ENCODE data around the gene AGR2.

AGR2 gene

DNA sequence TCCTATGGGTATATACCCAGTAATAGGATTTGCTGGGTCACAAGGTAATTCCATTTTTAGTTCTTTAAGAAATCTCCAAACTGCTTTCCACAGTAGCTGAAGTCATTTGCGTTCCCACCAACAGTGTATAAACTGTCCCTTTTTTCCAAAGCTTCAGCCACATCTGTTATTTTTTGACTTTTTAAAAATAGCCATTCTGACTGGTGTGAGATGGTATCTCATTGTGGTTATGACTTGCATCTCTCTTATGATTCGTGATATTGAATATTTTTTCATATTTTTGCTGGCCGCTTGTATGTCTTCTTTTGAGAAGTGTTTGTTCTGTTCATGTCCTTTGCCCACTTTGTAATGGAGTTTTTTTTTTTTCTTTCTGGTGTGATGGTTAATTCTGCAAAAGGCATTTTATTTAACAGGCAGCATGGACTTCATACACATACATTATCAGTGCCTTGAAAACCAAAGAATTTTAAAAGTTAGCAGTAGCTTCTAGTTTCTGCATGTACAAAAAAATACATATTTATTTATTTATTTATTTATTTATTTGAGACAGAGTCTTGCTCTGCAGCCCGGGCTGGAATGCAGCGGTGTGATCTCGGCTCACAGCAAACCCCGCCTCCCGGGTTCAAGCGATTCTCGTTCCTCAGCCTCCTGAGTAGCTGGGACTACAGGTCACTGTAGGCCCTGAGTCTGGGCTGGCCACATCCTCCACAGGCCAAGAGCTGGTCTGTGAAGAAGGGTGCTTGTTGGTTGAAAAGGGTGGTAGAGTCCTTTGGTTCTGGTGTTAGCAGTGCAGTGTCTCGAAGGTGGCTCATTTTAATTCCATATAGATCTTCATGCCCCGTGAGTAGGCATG lies 44.7 kb upstream of the AGR2 start:
- TF ChIP-seq, protein P1, sequence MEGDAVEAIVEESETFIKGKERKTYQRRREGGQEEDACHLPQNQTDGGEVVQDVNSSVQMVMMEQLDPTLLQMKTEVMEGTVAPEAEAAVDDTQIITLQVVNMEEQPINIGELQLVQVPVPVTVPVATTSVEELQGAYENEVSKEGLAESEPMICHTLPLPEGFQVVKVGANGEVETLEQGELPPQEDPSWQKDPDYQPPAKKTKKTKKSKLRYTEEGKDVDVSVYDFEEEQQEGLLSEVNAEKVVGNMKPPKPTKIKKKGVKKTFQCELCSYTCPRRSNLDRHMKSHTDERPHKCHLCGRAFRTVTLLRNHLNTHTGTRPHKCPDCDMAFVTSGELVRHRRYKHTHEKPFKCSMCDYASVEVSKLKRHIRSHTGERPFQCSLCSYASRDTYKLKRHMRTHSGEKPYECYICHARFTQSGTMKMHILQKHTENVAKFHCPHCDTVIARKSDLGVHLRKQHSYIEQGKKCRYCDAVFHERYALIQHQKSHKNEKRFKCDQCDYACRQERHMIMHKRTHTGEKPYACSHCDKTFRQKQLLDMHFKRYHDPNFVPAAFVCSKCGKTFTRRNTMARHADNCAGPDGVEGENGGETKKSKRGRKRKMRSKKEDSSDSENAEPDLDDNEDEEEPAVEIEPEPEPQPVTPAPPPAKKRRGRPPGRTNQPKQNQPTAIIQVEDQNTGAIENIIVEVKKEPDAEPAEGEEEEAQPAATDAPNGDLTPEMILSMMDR (conservative IDR thresholded peaks at IDR 0.05; ENCODE audit: low read depth, low read length): no peak
- Histone ChIP-seq H3K36me3 (ENCODE audit: insufficient read depth) (no peaks in the 10 kb centered on the region), H3K9ac (no peak overlapping the region), H3K4me1 (ENCODE audit: low read depth, poor library complexity, severe bottlenecking) (no peaks in the 10 kb centered on the region), H3K79me2 (ENCODE audit: insufficient read depth, low read depth) (no peaks in the 10 kb centered on the region), H4K20me1 (ENCODE audit: insufficient read depth) (no peaks in the 10 kb centered on the region), H2AFZ (ENCODE audit: low read depth) (no peak overlapping the region), H3K4me2 (no peak overlapping the region), H3K4me3 (IDR thresholded peaks at IDR 0.05; ENCODE audit: insufficient read depth, low read depth, low read length) (no peak overlapping the region), H3K27ac (no peak overlapping the region), H3K27me3 (ENCODE audit: insufficient read depth, low read depth) (no peaks in the 10 kb centered on the region)

DNA sequence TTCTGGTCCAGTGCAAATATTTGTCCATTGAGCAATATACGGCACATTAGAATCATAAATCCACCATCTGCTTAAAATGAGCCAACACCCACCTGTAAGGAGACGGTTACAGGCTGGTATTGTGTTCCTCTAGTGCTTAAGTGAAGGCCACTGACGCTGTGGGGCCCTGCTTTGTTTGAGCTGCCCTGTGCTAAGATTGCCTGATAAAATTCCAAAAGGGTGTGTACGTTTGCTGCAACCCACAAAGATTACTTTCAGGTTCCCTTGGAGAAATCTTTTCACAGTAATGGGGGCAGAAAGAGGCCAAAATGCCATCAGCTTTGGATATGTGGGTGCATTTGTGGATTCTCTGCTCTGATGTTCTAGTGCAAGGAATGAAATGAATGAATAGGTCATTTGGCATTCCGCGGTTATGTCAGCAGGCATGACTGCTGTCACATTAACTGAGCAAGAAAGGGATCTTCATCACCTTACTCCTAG lies 42.6 kb upstream of the AGR2 start:
- Histone ChIP-seq H3K4me3 (IDR thresholded peaks at IDR 0.05; ENCODE audit: insufficient read depth, low read depth, low read length) (no peak overlapping the region), H2AFZ (ENCODE audit: low read depth) (no peak overlapping the region), H3K9ac (no peak overlapping the region), H3K4me1 (ENCODE audit: low read depth, poor library complexity, severe bottlenecking) (no peaks in the 10 kb centered on the region), H3K36me3 (ENCODE audit: insufficient read depth) (no peaks in the 10 kb centered on the region), H3K27me3 (ENCODE audit: insufficient read depth, low read depth) (no peaks in the 10 kb centered on the region), H4K20me1 (ENCODE audit: insufficient read depth) (no peaks in the 10 kb centered on the region), H3K79me2 (ENCODE audit: insufficient read depth, low read depth) (no peaks in the 10 kb centered on the region), H3K4me2 (no peak overlapping the region), H3K27ac (no peak overlapping the region)
- TF ChIP-seq, protein P1 (conservative IDR thresholded peaks at IDR 0.05; ENCODE audit: low read depth, low read length): no peak

DNA sequence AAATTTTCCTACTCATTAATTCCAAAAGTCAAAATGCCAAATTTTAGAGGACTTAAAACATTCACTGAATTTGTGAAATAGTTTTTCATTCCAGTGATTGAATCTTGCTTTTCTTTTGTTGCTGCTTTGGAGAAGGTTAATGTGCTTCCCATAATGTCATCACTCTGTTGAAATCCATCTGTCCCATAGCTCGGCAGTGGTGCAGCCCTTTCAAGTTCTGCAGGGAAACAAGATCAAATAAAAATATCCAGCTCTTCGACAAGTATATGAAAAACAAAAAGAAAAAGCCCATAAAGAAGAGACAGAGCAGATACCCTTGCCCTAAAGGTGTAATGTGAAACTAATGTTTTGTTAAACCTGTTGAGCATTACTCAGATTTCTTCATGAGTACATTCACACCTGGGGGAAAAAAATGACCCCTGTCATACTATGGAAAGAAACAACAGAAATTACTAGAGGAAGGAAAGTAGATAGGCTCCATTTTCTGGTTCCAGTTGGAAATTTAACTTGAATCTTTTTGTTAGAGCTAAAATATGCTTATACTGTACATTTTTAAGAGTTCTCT lies 41.9 kb upstream of the AGR2 start:
- Histone ChIP-seq H3K9ac (no peak overlapping the region), H3K4me3 (IDR thresholded peaks at IDR 0.05; ENCODE audit: insufficient read depth, low read depth, low read length) (no peak overlapping the region), H3K27me3 (ENCODE audit: insufficient read depth, low read depth) (no peaks in the 10 kb centered on the region), H3K27ac (no peak overlapping the region), H3K79me2 (ENCODE audit: insufficient read depth, low read depth) (no peaks in the 10 kb centered on the region), H3K4me2 (no peak overlapping the region), H4K20me1 (ENCODE audit: insufficient read depth) (no peaks in the 10 kb centered on the region), H3K4me1 (ENCODE audit: low read depth, poor library complexity, severe bottlenecking) (no peaks in the 10 kb centered on the region), H3K36me3 (ENCODE audit: insufficient read depth) (no peaks in the 10 kb centered on the region), H2AFZ (ENCODE audit: low read depth) (no peak overlapping the region)
- TF ChIP-seq, protein P1 (conservative IDR thresholded peaks at IDR 0.05; ENCODE audit: low read depth, low read length): no peak

DNA sequence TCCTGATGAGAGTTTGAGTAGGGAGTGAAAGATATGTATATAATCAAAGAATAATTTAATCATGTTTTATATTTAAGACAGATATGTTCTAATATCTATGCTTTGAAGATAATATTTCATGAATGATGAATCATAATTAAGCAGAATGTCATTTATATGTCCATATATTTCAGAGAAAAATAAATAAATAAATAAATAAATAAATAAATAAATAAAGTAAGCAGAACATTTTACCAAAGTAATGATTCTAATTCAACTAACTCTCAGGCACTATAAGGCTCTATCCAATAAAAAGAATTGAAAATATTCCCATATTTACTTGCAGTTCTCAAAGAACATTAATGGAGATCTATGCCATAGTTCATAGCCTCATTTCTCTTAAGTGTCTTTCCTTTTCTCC lies 40.9 kb upstream of the AGR2 start:
- H3K79me2 ChIP-seq (ENCODE audit: insufficient read depth, low read depth): no peaks in the 10 kb centered on the region
- H3K27me3 ChIP-seq (ENCODE audit: insufficient read depth, low read depth): no peaks in the 10 kb centered on the region
- no peak overlapping the region for H3K4me2 ChIP-seq
- no peaks in the 10 kb centered on the region for H4K20me1 ChIP-seq (ENCODE audit: insufficient read depth)
- H3K4me3 ChIP-seq (IDR thresholded peaks at IDR 0.05; ENCODE audit: insufficient read depth, low read depth, low read length): no peak overlapping the region
- TF ChIP-seq, protein P1 (conservative IDR thresholded peaks at IDR 0.05; ENCODE audit: low read depth, low read length): no peak
- no peak overlapping the region for H3K9ac ChIP-seq
- H3K36me3 ChIP-seq (ENCODE audit: insufficient read depth): no peaks in the 10 kb centered on the region
- H3K27ac ChIP-seq: no peak overlapping the region
- H3K4me1 ChIP-seq (ENCODE audit: low read depth, poor library complexity, severe bottlenecking): no peaks in the 10 kb centered on the region
- H2AFZ ChIP-seq (ENCODE audit: low read depth): no peak overlapping the region

Data from KMS-11 (cell line).